Transverse colon (tissue), 4 donors: ENCODE measurements around the gene S100A10.

ENCODE experiments used
- CTCF ChIP-seq, 5 experiments: fragments of 200-600 bp in 3 of 5; fragments of 450-650 bp in 2 of 5; sonication (generic) in 3 of 5; IDR thresholded peaks; 1 replicate in 2 of 5; 2 replicates in 3 of 5; pipeline ENCODE4 v1.5.1; 2016 to 2017; ENCODE audit warnings: antibody characterized with exemption in 5 of 5, inconsistent platforms in 3 of 5, mild to moderate bottlenecking in 2 of 5, moderate library complexity in 1 of 5
- POLR2AphosphoS5 ChIP-seq, 3 donors: sonication (generic); formaldehyde crosslinking; IDR thresholded peaks; one replicate each; pipeline ENCODE4 v1.6.1; 2016; ENCODE audit warnings: antibody characterized with exemption in 3 of 3

GRCh38 chr1:151963288-151963687 lies 30.4 kb downstream of the S100A10 start:
- TF ChIP-seq CTCF (IDR thresholded peaks at IDR 0.05): no peak
- no peak for TF ChIP-seq POLR2AphosphoS5 (IDR thresholded peaks at IDR 0.05)
